Stimulated activated CD8-positive, alpha-beta memory T cell treated with anti-CD3 and anti-CD28 coated beads, Interleukin-7, amount 100 ng/mL, for 24 hours (primary cell): Measurements from ENCODE around the gene TRIP13.
"Not testable (repeated sequence)": the region's sequence is repeated elsewhere in the genome, so short reads cannot be mapped to it uniquely, and the experiment has no call there.

Source experiments
- DNase-seq: peaks from one replicate; pipeline ENCODE4 v3.0.0-alpha.2; 2020; ENCODE audit warnings: low read depth

Gene TRIP13

DNA sequence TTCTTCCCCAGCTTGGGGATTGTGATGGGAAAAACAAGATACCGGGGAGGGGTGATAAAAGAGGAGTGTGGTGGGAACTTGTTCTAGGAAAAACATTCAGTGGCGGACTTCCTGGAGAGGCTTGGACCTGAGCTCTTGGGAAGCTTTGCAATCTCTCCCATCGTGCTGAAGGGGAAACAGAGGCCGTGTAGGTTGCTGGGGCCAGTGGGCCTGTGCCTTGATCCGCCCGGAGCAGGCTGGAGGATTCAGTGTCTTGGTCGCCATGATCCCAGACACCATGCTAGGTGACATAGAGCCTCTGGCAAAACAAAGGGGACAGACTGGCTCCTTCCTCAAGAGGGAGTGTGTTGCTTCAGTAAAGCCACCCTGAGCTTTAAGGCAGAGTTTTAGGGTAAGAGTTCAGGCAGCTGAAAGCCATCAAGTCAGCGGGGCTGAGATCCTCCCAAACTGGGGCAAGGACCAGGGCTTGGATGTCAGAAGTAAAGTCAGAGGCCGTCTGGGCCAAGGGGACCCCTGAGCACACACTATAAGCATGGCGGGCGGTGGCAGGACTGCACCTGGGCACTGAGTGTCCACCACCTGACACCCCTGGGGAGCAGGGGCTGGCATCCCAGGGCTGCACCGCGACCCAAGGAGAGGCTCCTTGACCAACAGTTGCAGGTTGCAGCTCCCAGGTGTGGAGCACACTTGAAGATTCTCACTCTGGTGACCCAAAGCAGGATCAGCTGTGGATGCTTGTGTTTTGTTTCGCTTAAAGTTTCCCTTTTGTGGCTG, 44.7 kb downstream of the TRIP13 start:
- no peak for DNase-seq

DNA sequence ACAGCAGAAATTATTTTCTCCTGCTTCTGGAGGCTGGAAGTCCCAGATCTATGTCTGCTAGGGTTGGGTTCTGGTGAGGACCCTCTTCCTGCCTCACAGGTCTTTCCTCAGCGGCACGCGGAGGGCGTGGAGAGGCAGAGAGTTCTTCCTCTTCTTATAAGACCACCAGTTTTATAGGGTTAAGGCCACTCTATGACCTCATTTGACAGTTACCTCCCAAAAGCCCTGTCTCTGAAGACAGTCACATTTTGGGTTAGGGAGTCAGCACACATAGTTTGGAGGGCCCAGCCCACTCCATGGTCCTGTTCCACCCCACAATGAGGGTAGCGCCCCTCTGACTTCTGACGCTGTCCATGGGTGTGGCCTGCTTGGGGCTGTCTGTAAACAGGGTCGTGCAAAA, 46.7 kb downstream of the TRIP13 start:
- no peak for DNase-seq

DNA sequence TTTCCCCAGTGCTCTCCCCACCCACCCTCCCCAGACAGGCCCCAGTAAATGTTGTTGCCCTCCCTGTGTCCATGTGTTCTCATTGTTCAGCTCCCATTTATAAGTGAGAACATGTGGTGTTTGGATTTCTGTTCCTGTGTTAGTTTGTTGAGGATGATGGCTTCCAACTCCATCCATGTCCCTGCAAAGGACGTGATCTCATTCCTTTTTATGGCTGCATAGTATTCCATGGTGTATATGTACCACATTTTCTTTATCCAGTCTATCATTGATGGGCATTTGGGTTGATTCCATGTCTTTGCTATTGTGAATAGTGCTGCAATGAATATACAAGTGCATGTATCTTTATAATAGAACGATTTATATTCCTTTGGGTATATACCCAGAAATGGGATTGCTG, 48.1 kb downstream of the TRIP13 start:
- not testable (repeated sequence) for DNase-seq

DNA sequence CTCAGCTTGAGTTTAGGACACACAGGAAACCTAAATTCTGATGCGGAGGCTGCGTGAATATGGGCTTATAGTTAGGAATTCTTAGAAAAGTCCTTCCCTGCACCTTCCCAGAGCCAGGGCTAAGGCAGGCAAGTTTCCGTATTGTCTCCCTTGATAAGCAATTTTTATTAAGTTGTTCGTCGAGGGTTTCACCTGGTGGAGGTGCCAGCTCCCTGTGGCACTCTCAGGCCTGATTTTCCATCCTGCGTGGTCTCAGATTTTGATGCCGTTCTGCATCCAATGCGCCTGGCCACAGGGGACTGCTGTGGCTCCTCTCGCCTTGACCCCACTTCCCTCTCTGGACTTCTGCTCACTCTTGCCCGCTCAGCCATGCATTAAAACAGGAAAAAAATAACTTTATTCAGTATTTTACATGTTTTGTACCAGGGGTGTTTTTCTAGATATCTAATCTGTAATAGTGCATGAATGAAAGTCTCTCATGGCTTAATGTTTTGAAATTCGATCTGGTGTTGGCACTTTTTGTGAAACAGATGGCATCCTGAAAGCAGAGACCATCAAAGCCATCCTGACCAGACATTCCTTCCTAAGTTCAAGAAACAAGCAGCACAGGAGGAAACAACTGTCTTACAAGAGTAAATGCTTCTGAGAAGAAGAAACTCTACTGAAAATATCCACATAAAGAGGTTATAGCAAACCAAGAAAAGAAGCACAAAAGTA, 50.7 kb downstream of the TRIP13 start:
- DNase-seq: no peak

DNA sequence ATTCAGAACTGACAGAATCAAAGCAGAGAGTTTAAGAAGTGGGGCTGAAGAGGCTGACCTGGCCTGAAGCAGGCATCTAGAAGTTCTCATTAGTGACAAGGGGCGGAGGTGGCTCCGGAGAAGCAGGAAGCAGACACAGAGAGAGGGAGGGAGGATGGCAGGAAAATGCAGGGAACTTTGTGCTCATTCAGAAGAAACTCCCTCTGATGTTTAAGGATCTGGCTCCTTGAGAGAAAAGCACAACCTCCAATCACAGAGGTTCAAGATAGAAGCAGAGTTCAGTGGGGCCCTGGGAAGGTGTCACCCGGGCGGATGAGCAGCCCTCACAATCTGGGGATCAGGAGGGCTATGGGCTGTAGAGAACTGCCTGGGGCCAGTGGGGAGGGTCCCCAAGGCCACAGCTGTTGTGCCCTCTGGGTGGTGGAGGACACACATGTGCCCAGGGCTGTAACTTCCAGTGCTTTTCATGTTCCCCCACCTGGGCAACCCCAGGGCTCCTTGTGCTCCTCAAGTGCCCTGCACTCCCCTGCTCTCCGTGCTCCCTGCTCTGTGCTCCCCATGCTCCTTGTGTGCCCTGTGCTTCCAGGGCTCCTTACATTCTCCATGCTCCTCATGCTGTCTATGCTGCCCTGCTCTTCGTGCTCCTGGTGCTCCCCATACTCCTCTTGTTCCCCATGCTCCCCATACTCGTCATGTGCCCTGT, 51.4 kb downstream of the TRIP13 start:
- DNase-seq: no peak

DNA sequence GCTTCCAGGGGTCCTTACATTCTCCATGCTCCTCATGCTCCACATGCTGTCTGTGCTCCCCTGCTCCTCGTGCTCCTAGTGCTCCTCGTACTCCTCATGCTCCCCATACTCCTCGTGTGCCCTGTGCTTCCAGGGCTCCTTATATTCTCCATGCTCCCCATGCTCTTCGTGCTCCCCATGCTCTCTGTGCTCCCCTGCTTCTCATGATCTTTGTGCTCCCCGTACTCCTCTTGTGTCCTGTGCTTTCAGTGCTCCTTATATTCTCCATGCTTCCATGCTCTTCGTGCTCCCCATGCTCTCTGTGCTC, 51.9 kb downstream of the TRIP13 start:
- no peak for DNase-seq

DNA sequence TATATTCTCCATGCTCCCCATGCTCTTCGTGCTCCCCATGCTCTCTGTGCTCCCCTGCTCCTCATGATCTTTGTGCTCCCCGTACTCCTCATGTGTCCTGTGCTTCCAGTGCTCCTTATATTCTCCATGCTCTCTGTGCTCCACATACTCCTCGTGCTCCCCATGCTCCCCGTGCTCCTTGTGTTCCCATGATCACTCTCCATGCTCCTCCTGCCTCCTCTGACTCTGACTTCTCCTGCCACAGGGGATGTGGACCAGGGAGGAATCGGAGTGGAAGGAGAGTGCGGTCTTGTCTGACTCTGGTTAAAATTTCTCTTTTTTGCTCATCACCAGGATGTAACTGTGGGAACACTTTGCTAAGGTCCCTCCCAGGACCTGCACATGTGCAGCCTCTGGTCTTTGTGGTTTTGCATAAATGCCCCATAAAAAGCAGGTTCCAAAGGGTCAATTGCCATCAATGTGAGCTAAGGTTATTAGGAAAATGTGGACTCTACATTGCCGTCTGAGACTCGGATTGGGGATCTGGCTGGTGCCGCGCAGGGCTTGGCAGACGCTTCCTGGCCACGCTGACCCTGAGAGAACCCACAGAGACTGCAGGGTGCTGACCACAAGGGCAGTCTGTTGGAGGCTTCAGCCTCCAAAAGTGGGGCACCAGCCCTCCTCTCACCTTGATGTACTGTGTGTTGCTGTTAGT, 52.5 kb downstream of the TRIP13 start:
- DNase-seq: no peak

DNA sequence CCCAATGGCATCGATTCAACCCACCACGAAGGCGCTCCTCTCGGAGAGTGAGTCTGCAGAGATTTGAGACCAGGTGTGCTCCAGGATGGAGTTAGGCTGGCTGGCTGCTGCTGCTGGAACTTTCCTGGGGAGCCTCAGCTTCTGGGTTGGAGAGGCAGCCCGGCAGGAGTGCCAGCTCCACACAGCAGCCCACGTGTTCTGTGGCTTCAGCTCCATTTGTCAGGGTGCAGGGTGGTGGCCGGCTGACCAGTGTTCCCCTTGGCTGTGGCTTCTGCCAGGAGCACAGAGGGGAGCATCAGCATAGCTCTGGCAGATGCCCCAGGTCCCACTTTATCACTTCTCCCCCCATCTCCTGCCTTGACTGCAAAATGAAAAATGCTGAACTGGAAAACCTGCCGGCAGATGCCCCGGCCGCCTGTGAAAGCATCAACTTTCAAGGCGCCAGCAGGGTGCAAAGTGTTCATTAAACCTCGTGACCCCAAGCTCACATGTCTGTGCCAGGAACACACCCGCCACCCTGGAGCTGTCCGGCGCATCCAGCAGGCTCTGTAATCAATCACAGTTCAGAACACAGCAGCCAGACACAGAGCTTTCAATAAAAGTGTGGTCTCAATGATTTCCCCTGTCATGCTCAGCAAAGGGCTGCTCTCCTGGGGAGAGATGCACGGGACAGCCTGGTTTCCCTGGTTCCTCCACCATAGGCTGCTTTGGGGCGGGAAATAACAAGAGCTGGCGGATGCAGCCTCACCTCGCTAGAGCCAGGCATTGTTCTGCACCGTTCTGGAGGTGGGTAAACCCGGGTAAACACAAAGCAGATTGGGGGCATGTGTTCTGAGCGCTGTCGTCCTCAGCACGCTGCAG, 53.2 kb downstream of the TRIP13 start:
- DNase-seq: no peak

DNA sequence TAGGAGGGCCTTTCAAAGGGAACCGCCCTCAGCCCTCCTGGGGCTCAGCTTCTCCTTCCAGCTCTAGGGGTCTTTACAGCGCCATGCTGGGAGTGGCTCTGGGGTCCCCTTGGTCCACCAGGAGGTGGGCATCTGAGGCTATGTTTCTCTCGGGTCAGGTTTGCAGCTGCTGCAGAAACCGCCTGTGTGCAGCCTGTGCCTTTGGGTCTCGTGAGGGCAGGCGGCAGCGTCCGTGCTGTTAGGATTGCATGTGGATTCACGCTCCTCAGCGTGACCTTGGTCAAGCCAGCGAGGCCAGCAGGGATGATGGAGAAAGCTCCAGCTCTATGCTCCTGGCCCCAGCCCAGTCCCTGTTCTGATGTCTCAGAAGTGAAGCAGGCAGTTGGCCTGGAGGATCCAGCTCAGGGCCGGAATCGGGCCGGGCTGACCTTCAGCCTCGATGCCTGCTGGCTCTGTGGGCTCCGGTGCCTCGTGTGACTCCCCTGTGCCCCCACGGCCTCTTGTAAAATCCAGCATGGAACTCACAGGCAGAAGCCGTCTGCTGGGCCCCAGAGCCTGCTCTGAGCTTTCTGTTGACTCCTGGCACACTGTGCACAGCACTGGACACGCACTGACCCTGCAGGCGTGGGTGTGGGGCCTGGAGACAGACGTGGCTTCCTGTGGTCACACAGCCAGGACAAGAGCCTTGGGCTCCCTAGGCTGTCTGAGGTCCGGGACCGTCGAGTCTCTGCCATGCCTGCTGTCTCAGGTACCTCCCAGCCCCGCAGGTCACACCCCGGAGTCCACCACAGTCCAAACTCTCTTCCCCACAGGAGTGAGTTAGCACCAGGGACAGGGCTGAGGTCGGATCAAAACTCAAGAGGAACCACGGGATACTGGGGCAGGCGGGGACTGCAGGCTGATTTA, 54.3 kb downstream of the TRIP13 start:
- DNase-seq: no peak

DNA sequence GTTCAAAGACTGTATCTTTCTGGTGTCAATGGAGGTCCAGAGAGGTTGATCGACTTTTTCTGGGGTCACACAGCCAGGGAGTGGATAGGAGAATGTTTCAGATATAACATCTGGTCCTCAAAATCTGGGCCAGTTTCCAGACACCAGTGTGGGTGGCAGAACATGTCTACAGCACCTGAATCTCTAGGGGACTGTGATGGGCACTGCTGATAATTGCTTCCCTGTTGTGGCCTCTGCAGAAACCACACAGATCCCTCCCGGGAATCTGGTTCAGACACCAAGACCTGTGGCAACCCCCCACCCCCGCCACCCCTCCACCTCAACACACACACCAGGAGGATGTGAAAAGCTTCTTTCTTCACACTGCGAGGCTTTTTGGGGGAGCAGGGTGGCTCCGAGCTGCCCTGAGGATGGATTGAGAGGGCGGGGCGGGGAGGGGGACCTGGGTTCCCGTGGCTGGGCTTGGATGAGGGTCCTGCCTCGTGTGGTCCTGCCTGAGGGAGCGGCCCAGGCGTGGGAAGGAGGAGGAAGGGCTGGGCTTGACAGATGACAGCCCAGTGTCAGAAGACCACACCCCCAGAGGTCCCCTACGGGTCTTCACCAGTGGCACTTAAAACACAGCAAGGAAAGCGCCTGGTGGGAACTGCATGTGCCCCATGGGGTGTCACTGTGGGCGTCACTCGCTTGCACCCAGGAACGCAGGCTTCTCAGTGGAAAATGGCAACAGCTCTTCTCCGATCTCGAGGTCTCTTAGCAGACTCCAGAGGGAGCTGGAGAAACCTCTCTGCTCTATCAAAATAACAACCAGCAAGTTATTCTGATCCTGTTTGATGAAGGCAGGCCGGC, 55.2 kb downstream of the TRIP13 start:
- DNase-seq: no peak

DNA sequence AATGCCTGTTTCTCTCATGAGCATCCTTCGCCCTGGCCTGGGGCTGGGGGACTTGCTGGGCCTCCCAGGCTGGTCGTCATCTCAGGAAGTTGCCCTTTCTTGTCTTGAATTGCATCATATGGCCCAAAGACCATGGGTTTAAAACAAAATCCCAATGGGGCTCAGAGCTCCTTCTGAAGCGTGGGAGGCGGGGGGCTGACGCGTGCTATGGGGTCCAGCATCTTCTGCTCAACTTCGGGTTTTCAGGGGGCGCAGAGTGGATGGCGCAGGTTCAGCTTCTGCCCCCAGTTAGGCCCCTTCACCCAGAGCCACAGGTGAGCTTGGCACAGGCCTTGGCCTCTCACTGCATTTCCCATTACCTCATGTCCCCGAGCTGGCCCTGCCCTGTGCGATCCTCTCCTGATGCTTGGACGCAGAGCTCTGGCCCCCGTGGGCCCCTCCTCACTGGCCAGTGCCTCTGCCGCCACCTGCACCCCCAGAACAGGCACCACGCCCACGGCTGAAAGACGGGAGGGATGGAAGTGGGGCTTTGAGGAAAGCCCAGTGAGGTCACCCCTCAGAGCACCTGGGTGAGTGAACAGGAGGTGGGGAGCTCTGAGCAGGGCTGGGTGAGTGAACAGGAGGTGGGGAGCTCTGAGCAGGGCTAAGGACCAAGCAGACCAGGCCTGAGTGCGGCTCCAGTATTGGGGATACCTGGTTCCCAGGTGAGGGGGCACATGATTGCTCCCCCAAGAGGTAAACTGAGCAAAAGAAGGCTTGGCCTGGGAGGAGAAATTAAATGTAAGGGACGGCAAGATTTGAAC, 56.0 kb downstream of the TRIP13 start:
- no peak for DNase-seq

DNA sequence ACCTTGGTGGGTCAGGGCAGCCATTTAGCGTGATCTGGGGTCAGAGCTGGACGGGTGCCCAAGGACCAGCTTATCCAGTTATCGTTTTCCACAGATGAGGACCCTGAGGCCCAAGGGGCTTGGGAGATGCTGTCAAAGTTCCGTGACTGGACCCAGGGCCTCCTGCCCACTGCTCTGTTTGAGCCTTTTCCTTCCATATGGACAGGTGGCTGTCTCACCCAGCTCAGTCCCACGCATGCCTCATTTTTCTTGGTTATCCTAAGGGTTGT, 56.5 kb downstream of the TRIP13 start:
- DNase-seq: no peak

DNA sequence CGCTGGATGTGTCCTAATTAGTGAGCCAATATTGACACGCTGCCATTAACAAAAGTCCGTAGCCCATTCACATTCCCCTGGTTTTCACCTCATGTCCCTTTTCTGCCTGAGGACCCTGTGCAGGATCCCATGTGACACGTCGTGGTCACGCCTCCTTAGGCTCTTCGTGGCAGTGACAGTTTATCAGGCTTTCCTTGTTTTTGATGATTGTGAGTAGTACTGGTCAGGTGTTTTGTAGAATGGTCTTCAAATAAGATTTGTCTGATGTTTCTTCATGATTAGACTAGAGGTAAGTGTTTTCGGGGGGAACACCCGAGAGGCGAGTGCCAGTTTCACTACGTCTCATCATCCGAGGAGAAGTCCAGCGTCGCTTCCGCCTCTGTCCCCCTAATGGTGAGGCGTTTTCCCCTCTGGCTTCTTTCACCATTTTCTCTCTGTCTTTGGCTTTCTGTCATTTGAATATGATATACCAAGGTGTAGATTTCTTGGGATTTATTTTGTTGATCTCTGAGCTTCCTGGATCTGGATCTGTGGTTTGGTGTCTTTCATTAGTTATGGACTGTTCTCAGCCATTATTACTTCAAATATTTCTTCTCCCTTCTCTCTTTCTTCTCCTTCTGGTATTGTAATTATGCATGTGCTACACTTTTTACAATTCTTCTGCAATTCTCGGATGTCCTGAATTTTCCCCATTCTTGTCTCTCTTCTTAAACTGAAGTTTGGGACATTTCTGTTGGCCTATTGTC, 57.3 kb downstream of the TRIP13 start:
- no peak for DNase-seq

DNA sequence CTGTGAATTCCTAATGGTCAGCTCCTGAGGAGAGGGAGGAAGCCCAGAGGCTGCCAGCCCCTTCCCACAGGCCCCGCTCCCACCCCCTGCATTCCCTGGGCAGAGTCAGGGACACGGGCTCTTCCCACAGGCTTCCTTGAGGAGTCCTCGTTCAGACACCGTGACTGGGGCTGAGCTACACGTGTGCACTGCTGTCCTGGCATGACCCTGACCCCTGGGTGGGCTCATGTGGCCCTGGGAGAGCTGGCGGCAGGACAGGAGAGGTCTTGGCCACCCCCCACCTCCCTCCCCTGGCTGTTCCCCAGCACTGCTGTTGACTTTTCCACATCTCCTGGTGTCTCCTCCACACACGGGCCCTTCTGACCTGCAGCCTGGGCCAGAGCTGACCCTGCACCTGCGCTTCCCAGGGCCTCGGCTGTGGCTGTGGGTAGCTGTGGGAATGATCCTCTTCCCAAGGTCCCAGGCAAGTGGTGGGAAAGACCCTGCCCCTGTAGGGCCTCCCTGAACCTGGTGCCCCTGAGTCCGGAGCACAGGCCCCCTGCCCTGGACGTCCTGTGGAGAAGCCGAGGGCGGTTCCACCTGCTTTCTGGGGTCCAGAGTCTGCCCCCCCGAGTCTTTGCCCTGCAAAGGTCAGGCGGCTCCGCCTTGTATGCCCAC, 59.4 kb downstream of the TRIP13 start:
- no peak for DNase-seq

DNA sequence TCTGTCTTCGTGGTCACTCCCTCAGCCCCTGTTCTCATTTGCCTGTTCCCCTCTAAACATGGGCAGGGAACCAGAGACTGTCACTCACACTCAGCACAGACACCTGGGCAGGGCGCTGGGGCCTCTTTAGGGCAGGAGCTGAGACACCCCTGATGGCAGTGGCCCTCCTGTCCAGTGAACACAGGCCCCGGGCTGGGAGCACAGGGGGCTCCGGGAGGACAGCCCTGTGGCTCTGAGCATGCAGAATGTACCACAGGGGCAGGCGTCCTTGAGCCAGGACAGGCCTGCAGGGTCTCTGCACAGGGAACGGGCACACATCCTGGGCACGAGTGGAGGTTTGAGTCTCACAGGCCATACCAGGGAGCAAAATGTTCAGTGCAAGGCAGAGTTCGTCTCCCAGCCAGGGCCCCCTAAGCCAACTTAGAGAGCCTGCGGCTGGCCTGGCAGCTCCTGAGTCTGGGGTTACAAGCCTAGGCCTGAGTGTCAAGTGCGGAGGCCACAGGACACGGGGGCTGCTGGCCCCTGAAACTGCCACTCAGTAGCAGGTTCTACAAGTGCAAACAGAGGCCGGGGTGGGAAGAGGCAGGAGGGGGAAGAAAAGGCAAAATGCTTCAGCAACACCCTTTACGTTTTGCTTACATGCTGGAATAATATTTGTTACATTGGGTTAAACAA, 60.0 kb downstream of the TRIP13 start:
- no peak for DNase-seq

DNA sequence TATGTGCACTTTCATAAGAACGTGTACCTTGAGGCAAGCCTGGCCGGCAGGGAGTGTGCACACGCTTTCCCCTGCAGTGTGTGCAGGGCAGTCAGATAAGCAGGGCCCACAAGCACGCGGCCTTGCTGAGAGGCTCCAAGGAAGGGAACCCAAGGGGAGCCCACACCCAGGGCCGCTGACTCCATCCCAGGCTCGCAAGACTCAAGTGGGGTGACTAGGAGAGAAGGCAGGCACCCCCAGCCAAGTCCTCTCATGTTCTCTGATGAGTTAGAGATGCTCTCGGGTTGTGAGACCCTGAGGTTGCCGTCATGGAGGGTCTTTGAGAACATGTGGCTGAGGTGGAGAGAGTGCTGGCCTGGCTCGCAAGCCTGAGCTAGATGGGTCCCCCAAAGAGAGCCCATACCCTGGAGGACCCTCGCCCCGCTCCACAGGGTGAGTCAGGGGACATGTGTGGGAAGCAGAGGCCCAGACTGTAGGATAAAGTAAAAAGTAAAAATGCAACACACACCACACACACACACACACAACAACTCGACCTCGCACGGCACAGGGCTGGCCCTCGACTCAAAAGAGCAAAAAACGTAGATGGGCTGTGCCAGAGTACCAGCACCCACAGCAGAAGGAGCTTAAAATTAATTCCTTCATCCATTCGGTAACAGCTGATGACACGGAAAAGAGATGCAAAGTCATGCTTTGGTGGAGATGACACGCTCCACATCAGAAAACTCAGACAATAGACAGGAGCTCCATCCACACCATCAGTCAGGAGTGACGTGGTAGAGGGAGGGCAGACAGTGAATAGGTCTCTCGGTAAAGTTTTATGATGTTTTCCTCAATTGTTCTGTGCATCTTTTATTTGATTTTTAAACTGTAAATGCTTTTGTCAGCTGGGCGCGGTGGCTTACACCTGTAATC, 61.1 kb downstream of the TRIP13 start:
- no peak for DNase-seq
